NCI-H1694 (cell line): ENCODE data around the gene STK36.

Experiments
- DNase-seq: peaks from one replicate; lab custom pipeline; 2025; lab: John Stamatoyannopoulos, UW

Gene STK36, protein sequence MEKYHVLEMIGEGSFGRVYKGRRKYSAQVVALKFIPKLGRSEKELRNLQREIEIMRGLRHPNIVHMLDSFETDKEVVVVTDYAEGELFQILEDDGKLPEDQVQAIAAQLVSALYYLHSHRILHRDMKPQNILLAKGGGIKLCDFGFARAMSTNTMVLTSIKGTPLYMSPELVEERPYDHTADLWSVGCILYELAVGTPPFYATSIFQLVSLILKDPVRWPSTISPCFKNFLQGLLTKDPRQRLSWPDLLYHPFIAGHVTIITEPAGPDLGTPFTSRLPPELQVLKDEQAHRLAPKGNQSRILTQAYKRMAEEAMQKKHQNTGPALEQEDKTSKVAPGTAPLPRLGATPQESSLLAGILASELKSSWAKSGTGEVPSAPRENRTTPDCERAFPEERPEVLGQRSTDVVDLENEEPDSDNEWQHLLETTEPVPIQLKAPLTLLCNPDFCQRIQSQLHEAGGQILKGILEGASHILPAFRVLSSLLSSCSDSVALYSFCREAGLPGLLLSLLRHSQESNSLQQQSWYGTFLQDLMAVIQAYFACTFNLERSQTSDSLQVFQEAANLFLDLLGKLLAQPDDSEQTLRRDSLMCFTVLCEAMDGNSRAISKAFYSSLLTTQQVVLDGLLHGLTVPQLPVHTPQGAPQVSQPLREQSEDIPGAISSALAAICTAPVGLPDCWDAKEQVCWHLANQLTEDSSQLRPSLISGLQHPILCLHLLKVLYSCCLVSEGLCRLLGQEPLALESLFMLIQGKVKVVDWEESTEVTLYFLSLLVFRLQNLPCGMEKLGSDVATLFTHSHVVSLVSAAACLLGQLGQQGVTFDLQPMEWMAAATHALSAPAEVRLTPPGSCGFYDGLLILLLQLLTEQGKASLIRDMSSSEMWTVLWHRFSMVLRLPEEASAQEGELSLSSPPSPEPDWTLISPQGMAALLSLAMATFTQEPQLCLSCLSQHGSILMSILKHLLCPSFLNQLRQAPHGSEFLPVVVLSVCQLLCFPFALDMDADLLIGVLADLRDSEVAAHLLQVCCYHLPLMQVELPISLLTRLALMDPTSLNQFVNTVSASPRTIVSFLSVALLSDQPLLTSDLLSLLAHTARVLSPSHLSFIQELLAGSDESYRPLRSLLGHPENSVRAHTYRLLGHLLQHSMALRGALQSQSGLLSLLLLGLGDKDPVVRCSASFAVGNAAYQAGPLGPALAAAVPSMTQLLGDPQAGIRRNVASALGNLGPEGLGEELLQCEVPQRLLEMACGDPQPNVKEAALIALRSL (N-terminal part only)

DNA sequence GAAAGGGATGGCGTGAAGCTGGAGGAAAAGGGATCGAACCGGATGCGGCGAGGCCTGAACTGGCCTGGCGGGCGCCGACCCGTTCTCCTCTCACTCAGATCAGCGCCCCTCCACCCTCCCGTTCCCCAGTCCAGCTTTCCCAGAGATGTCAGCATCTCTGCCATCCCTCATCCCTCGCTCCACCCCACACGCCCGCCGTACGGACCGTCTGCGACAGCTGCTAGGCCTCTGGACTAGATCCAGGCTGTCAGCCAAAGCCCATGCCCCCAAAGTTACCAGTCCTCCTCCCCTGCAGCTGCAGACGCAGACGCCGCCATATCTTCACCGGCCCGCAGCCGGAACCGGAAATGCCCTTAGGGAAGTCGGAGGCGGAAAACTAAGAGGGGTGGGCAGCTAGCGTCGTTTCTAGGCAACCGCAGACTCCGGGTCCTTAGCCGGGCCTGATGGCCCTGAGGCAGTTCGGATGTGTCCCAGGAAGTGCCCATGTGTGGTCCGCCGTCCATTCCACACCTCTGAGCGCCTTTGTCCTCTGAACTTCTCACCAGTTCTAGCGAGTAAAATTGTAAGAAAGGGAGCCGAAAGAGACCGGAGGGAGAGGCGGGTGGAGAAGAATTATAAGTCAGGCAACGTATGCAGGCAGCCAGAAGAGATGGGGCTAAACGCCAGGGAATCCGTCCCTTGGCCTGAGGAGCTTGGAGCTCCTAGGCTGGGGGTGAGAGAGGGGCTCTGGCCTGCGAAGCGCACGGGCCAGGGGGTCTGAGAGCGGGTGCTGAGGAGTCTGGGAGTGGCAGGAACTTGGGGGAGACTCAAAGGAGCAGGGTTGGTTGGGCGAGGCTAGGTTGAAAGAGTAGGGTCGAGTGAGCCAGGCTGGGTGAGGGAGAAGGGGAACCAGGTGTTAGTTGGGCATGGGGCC, at the start of gene STK36, which contains the start of gene RNF25:
STK36 (plus strand) TSS at position 433 of the 913 bp plus-strand sequence. CDS start 744 bp downstream, outside the sequence.
RNF25 (minus strand) TSS at position 349 of the 913 bp plus-strand sequence; CDS start at position 317, 32 bp downstream.
- DNase-seq: peak; percentile 88

DNA sequence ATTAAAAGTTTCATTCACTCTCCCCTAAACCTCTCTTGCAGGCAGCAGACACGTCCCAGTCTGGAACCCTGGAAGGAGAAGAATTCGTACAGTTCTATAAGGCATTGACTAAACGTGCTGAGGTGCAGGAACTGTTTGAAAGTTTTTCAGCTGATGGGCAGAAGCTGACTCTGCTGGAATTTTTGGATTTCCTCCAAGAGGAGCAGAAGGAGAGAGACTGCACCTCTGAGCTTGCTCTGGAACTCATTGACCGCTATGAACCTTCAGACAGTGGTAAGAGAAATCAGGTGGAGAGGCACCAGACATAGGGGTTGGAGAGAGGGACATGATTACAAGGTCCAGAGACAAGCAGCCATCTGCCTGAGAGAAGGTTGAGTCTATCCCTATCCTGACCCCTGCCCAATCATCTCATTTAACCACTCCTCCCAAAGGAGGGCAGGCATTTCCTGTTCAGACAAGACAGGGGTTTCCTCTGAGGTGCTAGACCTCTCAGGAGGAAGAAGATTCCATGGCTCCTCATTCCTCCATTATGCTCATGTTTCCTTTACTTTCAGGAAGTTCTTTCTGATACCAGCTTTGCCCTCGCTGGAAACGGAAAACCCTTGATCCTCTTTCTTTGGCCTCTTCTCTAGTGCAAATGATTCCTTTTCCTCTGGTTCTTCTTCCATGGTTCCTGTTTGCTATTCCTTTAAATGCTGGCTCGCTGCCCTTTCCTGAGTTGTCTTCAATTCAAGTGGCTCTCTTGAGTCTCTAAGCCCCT, 49.1 kb upstream of the STK36 start:
- DNase-seq: no peak

DNA sequence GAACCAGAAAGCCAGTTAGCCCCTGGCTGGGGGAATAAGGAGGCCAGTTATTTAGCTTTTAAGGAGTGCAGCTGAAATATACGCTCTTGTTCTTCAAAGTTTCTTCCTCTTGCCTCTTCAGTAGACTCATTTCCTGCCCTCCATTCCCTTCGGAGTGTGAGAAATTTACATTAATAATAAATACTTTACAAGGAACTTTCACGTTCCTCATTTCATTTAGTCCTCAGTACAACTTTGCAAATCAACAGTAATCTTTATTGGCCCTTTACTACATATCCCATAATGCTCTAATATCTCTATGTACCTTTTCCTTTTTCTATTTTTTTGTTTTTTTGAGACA, 48.5 kb upstream of the STK36 start:
- no peak for DNase-seq

DNA sequence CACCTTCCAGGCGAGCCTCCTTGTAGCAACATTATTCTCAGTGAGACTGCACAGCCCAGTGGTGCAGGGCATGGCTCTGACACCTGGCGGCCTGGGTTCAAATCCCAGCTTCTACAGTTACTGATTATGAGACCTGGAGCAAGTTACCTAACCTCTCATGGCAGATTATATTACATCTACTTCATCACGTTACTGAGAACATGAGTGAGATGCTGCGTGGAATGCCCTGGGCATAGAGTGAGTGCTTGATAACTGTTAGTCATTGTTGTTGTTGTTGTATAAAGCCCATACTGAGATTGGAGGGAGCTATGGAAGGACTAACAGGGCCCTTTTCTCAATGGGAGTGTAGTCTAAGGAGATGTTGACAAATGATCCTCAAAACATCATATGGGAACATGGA, 45.5 kb upstream of the STK36 start:
- DNase-seq: no peak

DNA sequence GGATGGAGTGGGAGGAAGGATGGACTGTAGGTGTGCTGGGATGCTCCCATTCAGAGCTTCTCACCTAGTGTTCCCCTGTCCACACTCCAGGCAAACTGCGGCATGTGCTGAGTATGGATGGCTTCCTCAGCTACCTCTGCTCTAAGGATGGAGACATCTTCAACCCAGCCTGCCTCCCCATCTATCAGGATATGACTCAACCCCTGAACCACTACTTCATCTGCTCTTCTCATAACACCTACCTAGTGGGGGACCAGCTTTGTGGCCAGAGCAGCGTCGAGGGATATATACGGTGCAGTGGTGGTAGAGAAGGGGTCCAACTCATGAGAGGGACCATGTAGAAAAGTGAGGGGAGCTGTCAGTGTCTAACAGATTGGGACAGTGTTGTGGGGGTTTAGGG, 43.9 kb upstream of the STK36 start:
- no peak for DNase-seq

DNA sequence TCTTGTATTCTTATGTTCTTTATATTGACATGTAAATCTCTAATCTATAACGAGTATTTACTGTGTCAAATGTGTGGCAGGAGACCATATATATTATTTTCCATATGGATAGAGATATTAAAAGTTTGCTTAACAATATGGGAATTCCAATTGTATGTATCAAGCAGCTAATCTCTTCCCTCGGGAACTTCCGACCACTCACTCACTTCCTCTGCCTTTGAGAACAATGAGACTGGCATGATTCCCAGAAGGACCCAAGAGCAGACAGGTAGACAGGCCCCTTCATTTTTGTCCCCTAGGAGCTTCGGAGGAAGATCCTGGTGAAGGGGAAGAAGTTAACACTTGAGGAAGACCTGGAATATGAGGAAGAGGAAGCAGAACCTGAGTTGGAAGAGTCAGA, 40.0 kb upstream of the STK36 start:
- no peak for DNase-seq

DNA sequence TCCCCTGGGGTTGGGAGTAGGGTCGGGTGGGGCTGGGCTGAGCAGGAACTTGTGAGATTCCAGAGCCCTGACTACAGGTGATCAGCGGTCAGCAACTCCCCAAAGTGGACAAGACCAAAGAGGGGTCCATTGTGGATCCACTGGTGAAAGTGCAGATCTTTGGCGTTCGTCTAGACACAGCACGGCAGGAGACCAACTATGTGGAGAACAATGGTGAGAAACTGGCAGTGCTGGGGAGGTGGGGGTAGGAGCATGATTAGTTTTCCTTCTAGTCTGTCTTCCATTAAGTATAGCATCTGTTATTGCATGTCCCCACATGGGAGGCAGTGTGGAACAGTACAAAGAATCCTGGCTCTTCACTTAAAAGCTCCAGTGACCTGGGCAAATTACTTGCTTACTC, 36.2 kb upstream of the STK36 start:
- no peak for DNase-seq

DNA sequence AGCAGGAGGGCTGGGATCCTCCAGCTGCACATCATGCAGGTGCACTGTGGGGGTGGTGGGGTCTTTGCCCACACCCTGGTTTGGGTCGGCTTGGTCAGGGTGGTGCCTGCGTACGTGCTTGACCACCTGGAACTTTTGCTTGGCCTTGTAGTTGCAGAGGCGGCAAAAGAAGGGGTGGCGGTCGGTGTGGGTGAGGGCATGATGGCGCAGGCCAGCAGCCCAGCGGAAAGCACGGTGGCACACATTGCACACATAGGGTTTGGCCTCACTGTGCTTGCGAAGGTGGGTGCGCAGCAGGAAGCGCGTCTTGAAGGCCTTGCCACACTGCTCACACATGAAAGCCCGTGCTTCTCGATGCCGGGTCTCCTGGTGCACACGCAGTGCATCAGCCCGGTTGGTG, 33.5 kb upstream of the STK36 start:
- no peak for DNase-seq

DNA sequence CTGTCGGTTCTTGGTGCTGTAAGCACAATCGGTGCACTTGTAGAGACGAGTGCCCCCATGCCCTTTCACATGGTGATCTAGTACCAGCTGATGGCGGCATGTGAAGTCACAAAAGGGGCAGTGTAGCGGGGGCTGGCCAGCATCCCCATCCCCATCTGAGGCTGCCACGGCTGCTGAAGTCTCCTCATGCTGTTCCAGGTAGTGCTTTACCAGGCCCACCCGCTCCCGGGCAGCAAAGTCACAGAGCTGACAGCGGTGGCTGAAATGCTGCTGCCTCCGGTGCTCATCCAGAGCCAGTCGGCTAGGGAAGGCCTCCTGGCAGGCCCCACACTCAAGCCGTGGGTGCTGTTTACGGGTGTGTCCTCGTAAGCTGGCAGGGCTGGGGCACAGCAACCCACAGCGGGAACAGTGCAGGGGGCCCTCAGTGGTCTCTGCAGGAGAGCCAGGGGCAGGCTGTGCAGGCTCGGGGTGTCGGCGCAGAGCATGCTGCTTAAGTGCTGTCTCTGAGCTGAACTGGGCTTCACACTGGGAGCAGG, 29.7 kb upstream of the STK36 start:
- DNase-seq: no peak

DNA sequence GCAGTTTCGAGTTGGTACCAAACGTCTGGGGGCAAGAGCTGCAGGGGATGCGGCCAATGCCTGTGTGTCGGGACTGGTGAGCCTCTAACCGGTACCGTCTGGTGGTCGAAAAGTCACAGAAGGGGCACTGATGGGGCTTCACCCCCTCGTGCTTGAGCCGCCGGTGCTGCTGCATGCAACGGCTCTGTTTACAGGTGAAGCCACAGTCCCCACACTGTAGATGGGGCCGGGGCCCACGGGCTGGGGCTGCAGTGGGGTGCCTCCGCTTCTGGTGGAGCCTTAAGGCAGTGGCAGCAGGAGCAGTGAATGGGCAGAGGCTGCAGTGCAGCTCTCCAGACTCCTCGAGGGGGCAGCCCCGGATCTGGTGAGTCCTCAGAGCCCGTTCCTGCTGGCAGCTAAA, 29.1 kb upstream of the STK36 start:
- no peak for DNase-seq

DNA sequence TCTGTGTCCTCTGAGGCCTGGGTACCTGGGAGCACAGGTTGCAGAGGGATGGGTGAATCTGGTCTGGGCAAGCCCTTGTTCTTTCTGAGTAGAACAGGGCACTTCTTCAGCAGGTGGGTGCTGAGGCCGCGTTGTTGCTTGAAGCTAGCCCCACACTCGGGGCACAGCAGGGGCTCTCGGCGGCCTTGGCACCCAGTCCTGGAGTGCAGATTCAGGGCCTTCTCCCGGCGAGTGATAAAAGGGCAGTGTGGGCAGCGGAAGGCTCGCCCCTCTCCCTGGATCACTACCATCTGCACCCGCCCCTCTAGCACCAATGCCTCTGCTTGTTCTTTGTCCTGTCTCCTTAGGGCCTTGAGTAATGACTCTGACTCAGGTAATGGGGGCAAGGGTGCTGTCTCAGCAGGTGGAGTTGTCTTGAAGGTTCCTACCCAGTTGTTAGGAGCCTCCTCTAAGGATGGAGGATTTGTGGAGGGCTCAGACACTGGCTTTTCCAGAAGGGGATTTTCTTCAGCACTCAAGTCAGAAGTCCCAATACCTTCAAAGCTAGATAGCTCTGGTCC, 28.1 kb upstream of the STK36 start:
- DNase-seq: no peak

DNA sequence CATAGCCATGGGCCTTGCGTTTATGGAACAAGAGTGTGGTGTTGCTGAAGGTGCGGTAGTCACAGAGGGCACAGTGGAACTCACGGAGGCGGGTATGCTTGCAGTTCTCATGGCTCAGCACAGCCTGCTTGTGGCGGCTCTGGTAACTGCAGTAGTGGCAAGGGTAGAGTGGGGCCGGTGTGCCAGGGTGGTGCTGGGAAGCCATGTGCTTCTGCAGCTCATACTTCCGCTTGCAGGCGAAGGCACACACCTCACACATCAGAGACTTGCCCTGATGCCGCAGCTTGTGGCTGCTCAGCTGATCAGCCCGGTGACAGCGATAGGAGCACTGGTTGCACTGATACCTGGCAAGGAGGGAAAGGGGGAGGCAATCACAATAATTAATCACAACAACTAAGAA, 27.2 kb upstream of the STK36 start:
- DNase-seq: no peak

DNA sequence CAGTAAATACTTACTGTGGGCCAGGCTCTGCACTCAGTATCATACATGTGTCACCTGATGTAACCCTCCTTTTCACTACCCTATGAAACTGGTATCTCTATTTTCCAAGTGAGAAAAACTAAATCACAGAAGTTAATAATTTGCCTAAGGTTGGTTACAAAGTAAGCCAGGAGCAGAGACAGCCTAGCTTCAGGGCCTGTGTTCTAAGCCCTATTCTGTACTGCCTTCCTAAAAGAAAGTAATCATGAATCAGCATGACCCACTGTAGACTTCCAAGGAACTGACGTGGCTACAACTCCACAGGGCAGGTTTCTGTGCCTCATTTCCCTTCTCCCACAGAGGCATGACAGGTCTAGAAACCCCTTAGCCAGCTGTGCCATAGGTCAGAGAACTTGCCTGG, 26.8 kb upstream of the STK36 start:
- DNase-seq: no peak

DNA sequence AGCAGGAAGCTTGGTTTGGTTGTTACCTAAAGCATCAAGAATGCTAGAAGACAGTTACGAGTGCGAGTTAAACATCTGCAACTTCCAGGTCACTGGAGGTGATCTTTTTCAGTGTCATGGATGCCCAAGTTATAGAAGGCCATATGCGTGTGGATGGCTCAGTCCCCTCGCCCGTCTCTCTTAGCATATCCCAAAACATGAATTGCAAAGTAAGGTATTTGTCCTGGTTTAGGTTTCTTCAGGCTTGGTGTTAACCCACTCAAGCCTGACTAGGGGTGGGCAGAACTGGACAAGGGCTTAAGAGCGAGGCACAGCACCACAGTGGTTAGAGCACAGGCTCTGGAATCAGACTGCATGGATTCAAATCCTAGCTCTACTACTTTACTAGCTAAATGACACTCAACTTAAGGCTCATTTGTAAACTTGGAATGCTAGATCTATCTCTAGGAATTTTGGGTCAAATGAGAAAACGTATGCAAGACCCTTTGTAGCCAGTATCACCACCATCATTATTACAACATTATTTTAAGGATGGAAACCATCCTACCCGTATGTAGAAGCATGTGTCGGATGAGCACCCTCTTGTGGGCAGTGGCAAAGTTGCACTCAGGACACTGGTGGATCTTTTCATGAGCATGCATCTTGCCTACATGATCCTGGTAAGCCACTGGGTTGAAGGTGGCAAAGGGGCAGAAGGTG, 23.6 kb upstream of the STK36 start:
- peak; percentile 69 for DNase-seq

DNA sequence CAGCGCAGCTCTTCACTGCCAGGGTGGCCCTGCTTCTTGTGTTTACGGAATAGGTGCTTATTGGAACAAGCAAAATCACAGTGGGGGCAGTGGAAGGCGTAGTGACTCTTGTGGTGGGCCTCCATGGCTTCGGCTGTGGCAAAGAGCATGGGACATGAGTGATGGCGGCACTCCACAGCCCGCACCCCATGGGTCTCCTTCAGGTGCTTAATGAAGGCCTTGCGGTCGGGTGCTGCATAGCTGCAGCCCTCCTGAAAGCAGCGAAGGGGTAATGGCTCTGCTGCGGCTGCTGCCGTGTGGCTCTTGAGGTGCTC, 23.1 kb upstream of the STK36 start:
- DNase-seq: no peak

DNA sequence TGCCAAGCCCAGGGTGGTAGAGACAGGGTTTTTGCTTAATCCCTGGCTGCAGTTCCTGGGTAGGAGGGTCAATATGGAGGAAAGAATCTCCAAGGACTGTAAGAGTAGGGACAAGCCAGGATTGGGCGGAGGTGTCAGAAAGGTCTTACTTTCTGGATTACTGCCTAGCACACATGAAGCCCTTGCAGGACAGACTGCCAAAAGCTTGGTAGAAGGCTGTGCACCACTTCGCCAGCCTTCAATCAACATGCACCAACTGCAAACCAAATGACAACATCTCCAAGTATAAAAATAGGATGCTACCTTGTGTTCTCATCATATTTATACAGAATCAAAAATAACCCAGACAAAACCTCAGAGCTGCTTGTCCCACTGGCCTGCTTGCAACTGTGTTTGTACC, 16.1 kb upstream of the STK36 start:
- DNase-seq: no peak

DNA sequence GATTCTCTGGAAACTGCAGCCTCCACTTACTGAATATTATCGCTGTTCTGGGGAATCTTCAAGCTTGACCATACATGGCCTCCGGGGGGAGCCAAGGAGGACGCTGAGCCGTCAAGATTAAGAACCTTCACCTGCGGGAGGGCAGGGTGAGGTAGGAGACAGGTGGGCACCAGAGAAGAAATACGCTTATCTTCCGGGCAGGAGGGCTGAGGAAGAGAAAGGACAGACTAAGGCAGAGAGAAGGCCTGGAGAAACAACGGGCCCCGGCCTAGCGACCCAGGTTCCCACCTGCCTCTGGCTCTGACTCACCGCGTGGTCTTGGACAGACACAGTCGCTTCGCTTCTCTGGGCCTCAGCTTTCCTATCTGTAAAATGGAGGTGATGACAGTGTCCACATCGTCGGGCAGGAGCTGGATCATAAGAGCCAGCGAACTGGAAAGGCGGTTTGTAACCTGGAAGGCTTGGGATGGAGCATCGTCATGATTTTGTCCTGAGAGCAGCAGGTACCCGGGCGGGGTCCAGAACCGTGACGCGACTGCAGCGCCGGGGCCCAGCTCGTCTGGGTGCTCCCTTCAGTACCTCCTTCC, 13.1 kb upstream of the STK36 start:
- no peak for DNase-seq

DNA sequence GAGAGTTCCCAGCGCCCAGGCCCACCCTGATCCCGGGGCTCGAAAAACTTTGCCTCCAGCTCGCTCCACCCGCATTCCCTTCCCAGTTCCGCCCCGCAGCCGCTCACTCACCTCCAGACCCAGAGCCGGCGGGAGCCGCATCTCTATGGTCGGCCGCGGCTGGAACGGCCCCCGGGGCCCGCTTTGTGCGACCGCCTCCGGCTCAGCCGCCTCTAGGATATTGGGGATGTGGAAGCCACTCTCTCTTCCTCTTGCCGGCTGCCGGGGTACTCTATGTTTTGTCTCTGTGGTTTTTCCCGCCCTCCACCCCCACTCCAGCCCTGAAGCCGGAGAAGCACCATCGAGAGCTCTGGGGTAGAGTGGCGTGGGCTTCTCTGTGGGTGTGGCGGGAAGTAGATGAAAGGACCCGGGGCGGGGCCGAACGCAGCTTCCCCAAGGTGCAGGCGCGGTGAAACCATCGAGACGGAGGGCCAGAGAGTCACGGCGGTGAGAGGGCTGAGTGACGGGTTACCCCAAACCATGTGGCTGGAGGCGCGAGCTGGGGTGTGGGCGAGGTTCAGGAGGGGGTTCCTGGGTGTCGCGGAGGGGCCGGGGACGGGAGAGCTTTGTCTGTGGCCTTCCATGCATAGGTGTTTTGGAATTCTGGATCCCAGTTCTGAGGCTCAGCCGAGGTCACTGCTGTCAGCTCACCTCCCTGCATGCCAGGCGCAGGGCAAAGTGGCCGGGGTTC, 12.5 kb upstream of the STK36 start, which contains the start of the genes BCS1L and ZNF142:
BCS1L (plus strand) TSS at position 426 of the 730 bp plus-strand sequence. CDS start 1,305 bp downstream, outside the sequence.
ZNF142 (minus strand) TSS at position 366 of the 730 bp plus-strand sequence. CDS start 3,194 bp downstream, outside the sequence.
- DNase-seq: peak; percentile 91
